NCI-H524 (cell line): ENCODE results near the gene SLC33A1.
A peak's percentile ranks its signal among the peaks of the same experiment; 100 is the strongest.
"Not testable (repeated sequence)": the region's sequence is repeated elsewhere in the genome, so short reads cannot be mapped to it uniquely, and the experiment has no call there.

Experiments
- DNase-seq, 2 experiments: peaks; one replicate each; lab custom pipeline; 2025; lab: John Stamatoyannopoulos, UW

The SLC33A1 gene

GRCh38 chr3:155862290-155862982, 8.2 kb upstream of the SLC33A1 start:
- DNase-seq, result not testable (repeated sequence)

DNA sequence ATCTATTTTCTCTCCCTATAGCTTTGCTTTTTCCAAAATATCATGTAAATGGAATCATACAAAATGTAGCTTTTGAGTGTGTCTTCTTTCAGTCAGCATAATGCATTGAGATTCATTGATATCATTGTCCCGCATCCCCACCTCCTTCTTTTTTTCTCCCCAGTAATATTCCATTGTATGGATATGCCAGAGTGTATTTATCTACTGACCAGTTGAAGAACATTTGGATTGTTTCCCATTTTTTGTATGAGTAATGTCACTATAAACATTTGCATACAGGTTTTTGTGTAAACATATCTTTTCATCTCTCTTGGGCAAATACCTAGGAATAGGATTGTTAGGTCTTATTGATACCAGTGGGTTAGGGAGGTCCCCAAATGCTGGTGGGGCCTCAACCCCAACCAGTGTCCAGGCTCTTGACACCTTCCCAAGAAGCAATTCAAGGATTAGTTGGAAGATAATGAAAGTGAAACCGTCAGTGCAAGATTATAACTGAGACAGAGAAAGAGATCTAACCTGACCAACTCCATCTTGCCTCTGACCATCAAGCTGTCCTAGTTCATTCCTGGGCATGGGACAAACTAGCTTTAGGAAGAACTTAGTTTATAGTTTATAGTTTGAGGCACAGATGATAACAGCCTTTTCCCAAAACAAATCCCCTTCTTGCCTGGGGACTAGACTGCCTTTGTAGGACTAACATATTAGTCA, 7.4 kb upstream of the SLC33A1 start:
- DNase-seq, result no peak

DNA sequence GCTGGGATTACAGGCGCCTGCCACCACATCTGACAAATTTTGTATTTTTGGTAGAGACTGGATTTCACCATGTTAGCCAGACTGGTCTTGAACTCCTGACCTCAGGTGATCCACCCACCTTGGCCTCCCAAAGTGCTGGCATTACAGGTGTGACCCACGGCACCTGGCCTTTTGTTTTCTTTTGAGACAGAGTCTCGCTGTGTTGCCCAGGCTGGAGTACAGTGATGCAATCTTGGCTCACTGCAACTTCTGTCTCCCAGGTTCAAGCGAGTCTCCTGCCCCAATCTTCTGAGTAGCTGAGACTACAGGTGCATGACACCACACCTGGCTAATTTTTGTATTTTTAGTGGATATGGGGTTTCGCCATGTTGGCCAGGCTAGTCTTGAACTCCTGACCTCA, 6.2 kb upstream of the SLC33A1 start:
- DNase-seq, result not testable (repeated sequence)

- DNase-seq, result peak in 1 of 2 experiments; percentile 37
These were observed 5.6 kb upstream of the SLC33A1 start for GRCh38 chr3:155859859-155860258.

GRCh38 chr3:155853214-155854140, 750 bp downstream of the SLC33A1 start:
- peak; percentile 10 to 47 for DNase-seq

DNA sequence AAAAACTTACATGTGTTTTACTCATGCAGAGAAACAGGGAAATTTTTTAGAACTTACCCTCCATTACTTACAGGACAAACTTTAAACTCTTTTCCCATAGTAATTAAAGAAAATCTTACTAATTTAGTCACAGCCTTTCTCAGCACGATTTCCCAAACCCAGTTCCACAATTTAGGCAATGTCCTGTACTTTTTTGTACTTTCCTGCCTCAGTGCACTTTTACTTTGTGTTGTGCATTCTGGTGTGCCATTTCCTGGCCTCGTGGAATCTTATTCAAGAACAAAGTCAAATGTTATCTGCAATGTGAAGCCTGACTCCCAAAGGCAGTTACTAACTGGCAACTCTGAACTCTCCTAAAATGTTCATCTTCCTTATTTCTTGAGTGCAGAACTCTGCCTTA, 1.9 kb downstream of the SLC33A1 start:
- no peak for DNase-seq

- DNase-seq, result not testable (repeated sequence)
These were observed 4.8 kb downstream of the SLC33A1 start for GRCh38 chr3:155849404-155849803.

- no peak for DNase-seq
These were observed 6.2 kb downstream of the SLC33A1 start for GRCh38 chr3:155847993-155848392.

- no peak for DNase-seq
These were observed 8.1 kb downstream of the SLC33A1 start for GRCh38 chr3:155846119-155846518.

- no peak for DNase-seq
These were observed 10.7 kb downstream of the SLC33A1 start for GRCh38 chr3:155843569-155843968.

- DNase-seq, result no peak
These were observed 18.7 kb downstream of the SLC33A1 start for GRCh38 chr3:155835341-155836071.

- not testable (repeated sequence) for DNase-seq
These were observed 25.6 kb downstream of the SLC33A1 start for GRCh38 chr3:155828490-155829098.

GRCh38 chr3:155815030-155815545, 39.1 kb downstream of the SLC33A1 start:
- DNase-seq, result no peak

- not testable (repeated sequence) for DNase-seq
These were observed 41.0 kb downstream of the SLC33A1 start for GRCh38 chr3:155813224-155813623.

DNA sequence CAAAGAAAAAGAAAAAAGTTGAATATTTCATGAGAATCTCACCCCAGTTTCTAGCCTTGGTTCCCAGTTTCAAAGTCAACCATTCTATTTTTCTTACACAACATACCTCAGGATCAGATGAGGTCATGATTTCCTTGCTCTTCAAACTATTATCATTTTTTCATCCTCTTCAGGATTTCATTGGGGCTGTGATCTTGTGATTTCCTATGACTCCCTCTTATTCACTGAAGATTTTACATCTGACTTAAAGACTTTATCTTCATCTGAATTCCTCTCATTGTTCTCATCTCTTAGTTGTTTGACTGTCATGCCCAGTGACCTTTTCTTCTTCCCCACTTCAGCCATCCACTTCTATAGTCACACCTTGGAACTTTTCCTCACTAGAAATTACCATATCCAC, 45.0 kb downstream of the SLC33A1 start:
- DNase-seq, result no peak

DNA sequence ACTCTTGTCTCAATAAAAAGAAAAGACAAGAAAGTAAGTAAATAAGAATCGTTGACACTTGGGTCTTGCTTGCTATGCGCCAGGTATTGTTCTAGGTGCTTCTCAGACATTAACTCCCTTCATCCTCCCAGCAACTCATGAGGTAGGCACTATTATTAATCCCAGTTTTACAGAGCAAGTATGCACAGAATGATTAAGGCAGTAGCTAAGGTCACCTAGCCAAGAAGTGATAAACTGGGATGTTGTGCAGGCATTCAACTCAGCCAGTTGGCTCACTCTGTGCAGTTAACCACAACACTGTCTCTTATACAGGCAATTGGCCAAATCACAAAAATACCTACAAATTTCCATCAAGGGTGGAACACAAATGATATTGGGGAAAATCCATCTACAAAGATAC, 46.4 kb downstream of the SLC33A1 start:
- no peak for DNase-seq

DNA sequence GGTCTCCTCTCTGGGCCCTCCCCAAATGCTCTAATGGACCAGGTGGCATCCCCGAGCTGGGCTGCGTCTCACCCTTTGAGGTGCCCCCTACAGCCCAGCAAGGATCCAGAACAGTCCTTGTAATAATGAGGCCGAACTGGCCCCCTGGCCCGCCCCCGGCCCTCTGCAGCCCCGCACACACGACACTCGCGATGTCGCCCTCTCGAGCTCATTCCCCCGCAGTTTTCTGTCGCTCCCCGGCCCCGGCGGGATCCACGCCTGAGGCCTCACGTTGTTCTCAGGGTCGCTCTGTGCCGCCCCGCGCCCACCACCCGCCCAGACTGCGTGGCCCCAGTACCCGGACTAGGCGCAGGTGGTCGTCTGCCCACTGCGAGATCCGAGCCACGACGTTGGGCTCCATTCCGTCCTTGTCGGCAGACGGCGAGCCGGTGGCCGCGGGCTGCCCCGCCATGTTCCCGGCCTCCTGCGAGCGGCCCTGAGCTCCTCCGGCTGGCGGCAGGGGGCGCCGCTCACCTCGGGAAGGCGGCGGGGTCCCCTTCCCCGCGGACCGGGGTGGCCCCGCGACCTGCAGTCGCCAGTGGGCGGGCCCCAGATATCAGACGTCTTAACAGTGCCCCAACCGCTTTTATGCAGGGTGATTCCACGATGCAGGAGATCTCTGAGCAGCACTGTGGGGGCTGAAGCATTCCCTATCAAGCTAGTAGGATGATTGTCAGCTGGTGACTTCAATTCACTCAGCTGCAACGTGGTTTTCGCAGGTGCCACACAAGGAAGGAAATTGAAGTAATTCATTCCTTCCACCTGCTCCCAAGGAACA, 48.2 kb downstream of the SLC33A1 start, which contains the start of gene C3orf33:
C3orf33 (minus strand) TSS at position 477 of the 817 bp plus-strand sequence; CDS start at position 451, 26 bp downstream.
- DNase-seq, result peak; percentile 43 to 72

DNA sequence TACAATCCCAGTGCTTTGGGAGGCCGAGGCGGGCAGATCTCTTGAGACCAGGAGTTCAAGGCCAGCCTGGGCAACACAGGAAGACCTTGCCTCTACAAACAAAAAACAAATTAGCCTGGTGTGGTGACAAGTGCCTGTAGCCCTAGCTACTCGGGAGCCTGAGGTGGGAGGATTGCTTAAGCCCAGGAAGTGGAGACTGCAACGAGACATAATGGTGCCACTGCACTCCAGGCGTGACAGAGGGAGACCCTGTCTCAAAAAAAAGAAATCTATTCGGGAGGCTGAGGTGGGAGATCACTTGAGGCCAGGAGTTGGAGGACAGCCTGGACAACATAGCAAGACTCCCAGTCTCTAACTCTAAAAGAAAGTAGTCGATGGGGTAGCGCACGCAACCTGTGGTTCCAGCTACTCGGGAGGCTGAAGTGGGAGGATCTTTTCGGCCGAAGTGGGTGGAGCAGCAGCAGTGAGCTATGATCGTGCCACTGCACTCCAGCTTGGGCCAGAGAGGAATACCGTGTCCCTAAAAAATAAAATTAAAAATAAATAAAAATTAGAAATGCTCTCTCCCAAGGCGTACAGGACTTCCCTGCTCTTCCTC, 48.9 kb downstream of the SLC33A1 start:
- DNase-seq, result no peak

DNA sequence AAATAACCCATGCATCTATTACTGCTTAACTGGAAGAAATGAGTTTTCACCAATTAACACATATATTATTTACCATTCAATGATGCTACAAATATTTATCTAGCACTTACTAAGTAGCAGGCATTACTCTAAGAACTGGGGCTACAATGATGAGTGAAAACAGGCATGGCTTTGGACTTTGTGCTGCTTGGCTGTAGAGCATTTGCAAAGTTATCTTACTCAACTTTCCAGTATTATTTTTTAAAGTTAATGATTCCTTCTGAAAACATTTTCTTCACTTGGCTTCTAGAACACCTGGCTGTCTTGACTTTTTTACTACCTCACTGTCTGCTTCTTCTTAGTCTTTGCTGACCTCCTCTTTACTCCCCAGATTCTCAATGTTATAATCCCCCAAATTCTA, 49.9 kb downstream of the SLC33A1 start:
- DNase-seq, result no peak

GRCh38 chr3:155792532-155792931, 61.7 kb downstream of the SLC33A1 start:
- no peak for DNase-seq
